Measurements from ENCODE around the gene PFDN6. TPM values are rescaled to one million over a fixed set of nuclear protein-coding genes. Genes with fewer than 3 reads are reported as not detected.
A peak's percentile ranks its signal among the peaks of the same experiment; 100 is the strongest.

The PFDN6 gene
- total and polyA plus RNA-seq, 9 of the 15 experiments (the other 6 are each of a cell fraction or from before 2014, with no cell fraction given): 6.8 to 475 (median 216) TPM

- peak overlapping the region; percentile 89 to 94 for H3K9ac ChIP-seq (ENCODE audit: insufficient read depth in 1 of 2, low read depth in 2 of 2, low read length in 2 of 2)
- no peak for FAIRE-seq
- peak overlapping the region; percentile 64 for H3K4me3 ChIP-seq
- TF ChIP-seq MIER1 (IDR thresholded peaks at IDR 0.05; ENCODE audit: low read depth) (no peak), SMARCE1 (IDR thresholded peaks at IDR 0.05) (peak; percentile 23; the same call in 1 of the 2 replicates), ZNF707 (CRISPR knock-in tag; conservative IDR thresholded peaks at IDR 0.05) (no peak), SAFB (IDR thresholded peaks at IDR 0.05; ENCODE audit: borderline replicate concordance, low read depth, low read length) (no peak), SAP30 (IDR thresholded peaks at IDR 0.05; ENCODE audit: borderline replicate concordance, insufficient read depth, low read depth, low read length, poor library complexity, severe bottlenecking) (no peak), NONO (IDR thresholded peaks at IDR 0.05; ENCODE audit: low read depth in 2 of 2, low read length in 1 of 2) (no peak), LARP7 (IDR thresholded peaks at IDR 0.05) (no peak), ZBTB7A (IDR thresholded peaks at IDR 0.05; ENCODE audit: borderline replicate concordance, control insufficient read depth, low read depth, low read length) (peak; percentile 64; the same call in 1 of the 2 replicates), TCF7L2 (IDR thresholded peaks at IDR 0.05; ENCODE audit: low read depth, low read length) (no peak), ZNF280B (CRISPR knock-in tag; IDR thresholded peaks at IDR 0.05) (no peak), ZNF699 (CRISPR knock-in tag; IDR thresholded peaks at IDR 0.05; ENCODE audit: insufficient replicate concordance) (no peak), OTX1 (CRISPR knock-in tag; IDR thresholded peaks at IDR 0.05) (peak; percentile 34; the same call in 1 of the 2 replicates), ILF3 (IDR thresholded peaks at IDR 0.05; ENCODE audit: borderline replicate concordance) (no peak), HMGN3 (IDR thresholded peaks at IDR 0.05; ENCODE audit: borderline replicate concordance, extremely low read depth, insufficient read length, low read depth, low read length) (no peak), BCL6 (CRISPR knock-in tag; IDR thresholded peaks at IDR 0.05) (no peak), ZMIZ1 (IDR thresholded peaks at IDR 0.05; ENCODE audit: low read depth in 2 of 2, low read length in 2 of 2) (no peak), ZNF140 (CRISPR knock-in tag; IDR thresholded peaks at IDR 0.05) (no peak)
Measured at GRCh38 chr6:33297406-33297955, 8.1 kb downstream of the PFDN6 start.

More at GRCh38 chr6:33297406-33297955, 8.1 kb downstream of the PFDN6 start:
- intact Hi-C loops (cut with micrococcal nuclease): loop anchor here (5.0 kb wide), 3 partner anchors 95 to 130 kb away; partner anchors contain the start of genes KIFC1 and PHF1
- H2AFZ ChIP-seq (ENCODE audit: low read depth, low read length): peak overlapping the region; percentile 22
- peaks cover 48% of the 10 kb centered on the region for H3K79me2 ChIP-seq (ENCODE audit: control insufficient read depth, insufficient read depth, low read length)
- DNase-seq (ENCODE audit: extremely low read depth in 1 of 4, low spot score in 3 of 4) (peak; percentile 50 to 64 (median 61)), ATAC-seq (no peak)
- in situ Hi-C loops (cut with MboI): no loop called here
- peak overlapping the region; percentile 79 for H3K4me2 ChIP-seq (ENCODE audit: insufficient read depth, low read length)
- H3K9me1 ChIP-seq (ENCODE audit: control insufficient read depth, insufficient read depth, low read length): peaks cover 6% of the 10 kb centered on the region
- no peaks in the 10 kb centered on the region for H3K27me3 ChIP-seq (ENCODE audit: control insufficient read depth in 2 of 2, insufficient read depth in 2 of 2, low read length in 2 of 2)
- no TSS peak for BruUV-seq (replicated peaks)
- H3K36me3 ChIP-seq (ENCODE audit: control insufficient read depth, insufficient read depth, low read length): peaks cover 56% of the 10 kb centered on the region
- 21% methylated on average over 13 of the region's 16 CpGs for WGBS (ENCODE audit: insufficient coverage, low coverage, missing lambda C conversion rate)
- H3K4me1 ChIP-seq (replicated peaks in 1 of 2; ENCODE audit: control insufficient read depth in 2 of 2, insufficient read depth in 2 of 2, low read length in 2 of 2): peaks cover 11 to 45% of the 10 kb centered on the region in 2 experiments
- ChIA-PET CTCF (ENCODE audit: low intra/inter-chr PET ratio) (interaction anchor here (0.5 kb wide), 1 partner anchor 76 kb away, joined by 7 read pairs; no protein-coding TSS in a partner anchor), POLR2A (interaction anchor here (0.6 to 3.8 kb wide), 10 partner anchors 8 to 354 kb away, joined by 3 to 20 read pairs (median 3); partner anchors contain the start of genes B3GALT4, PFDN6 and WDR46)
- no peaks in the 10 kb centered on the region for H3K9me3 ChIP-seq (replicated peaks; ENCODE audit: control insufficient read depth, insufficient read depth, low read depth, low read length)
- H4K20me1 ChIP-seq (replicated peaks; ENCODE audit: control insufficient read depth, insufficient read depth, low read length): 0 out of 2 replicates have a peak, but pooled peaks cover 3% of the 10 kb centered on the region
- H3K27ac ChIP-seq (ENCODE audit: extremely low read depth, low read depth, low read length): peak overlapping the region; percentile 94; the same call in 2 of the 3 replicates

Data from K562 (cell line).